ENCODE results near the gene CCNL1.

The CCNL1 gene

GRCh38 chr3:157122116-157122515 is 37.8 kb downstream of the CCNL1 start:
- no peak for DNase-seq (ENCODE audit: low read depth)
- TF ChIP-seq CTCF (IDR thresholded peaks at IDR 0.05; ENCODE audit: control insufficient read depth, extremely low read depth, insufficient read depth): no peak
- no peak overlapping the region for H3K4me3 ChIP-seq (ENCODE audit: low read depth, low read length)

GRCh38 chr3:157121522-157121921 is 38.4 kb downstream of the CCNL1 start:
- no peak overlapping the region for H3K4me3 ChIP-seq (ENCODE audit: low read depth, low read length)
- DNase-seq (ENCODE audit: low read depth): no peak
- no peak for TF ChIP-seq CTCF (IDR thresholded peaks at IDR 0.05; ENCODE audit: control insufficient read depth, extremely low read depth, insufficient read depth)

GRCh38 chr3:157120071-157120892 is 39.7 kb downstream of the CCNL1 start:
- no peak for TF ChIP-seq CTCF (IDR thresholded peaks at IDR 0.05; ENCODE audit: control insufficient read depth, extremely low read depth, insufficient read depth)
- peak; percentile 53 for DNase-seq (ENCODE audit: low read depth)
- H3K4me3 ChIP-seq (ENCODE audit: low read depth, low read length): no peak overlapping the region

- no peak overlapping the region for H3K4me3 ChIP-seq (ENCODE audit: low read depth, low read length)
- no peak for DNase-seq (ENCODE audit: low read depth)
- TF ChIP-seq CTCF (IDR thresholded peaks at IDR 0.05; ENCODE audit: control insufficient read depth, extremely low read depth, insufficient read depth): no peak
These were observed 40.5 kb downstream of the CCNL1 start for GRCh38 chr3:157119369-157119951.

- DNase-seq (ENCODE audit: low read depth): no peak
- no peak for TF ChIP-seq CTCF (IDR thresholded peaks at IDR 0.05; ENCODE audit: control insufficient read depth, extremely low read depth, insufficient read depth)
These were observed 41.9 kb downstream of the CCNL1 start for GRCh38 chr3:157117875-157118654.

GRCh38 chr3:157117206-157117605 is 42.7 kb downstream of the CCNL1 start:
- DNase-seq (ENCODE audit: low read depth): no peak
- TF ChIP-seq CTCF (IDR thresholded peaks at IDR 0.05; ENCODE audit: control insufficient read depth, extremely low read depth, insufficient read depth): no peak
- no peak overlapping the region for H3K4me3 ChIP-seq (ENCODE audit: low read depth, low read length)

More at GRCh38 chr3:157117875-157118654, 41.9 kb downstream of the CCNL1 start:
- no peak overlapping the region for H3K4me3 ChIP-seq (ENCODE audit: low read depth, low read length)
